Measurements from ENCODE around the gene AP1B1. TPM values are rescaled to one million over a fixed set of nuclear protein-coding genes. Genes with fewer than 3 reads are reported as not detected.
A peak's percentile ranks its signal among the peaks of the same experiment; 100 is the strongest.

AP1B1 gene
- total RNA-seq, 6 experiments from 2014 or later = 89.1 to 101 (median 89.9) TPM

- Mint-ChIP-seq H3K4me3 (no peak overlapping the region), H3K27me3 (ENCODE audit: insufficient read depth) (0 out of 2 replicates have a peak, but pooled peaks cover 2% of the 10 kb centered on the region), H3K4me1 (ENCODE audit: low read depth) (peaks cover 30% of the 10 kb centered on the region), H3K36me3 (ENCODE audit: low read depth) (no peaks in the 10 kb centered on the region), H3K27ac (no peak overlapping the region), H3K9me3 (no peaks in the 10 kb centered on the region)
- DNase-seq = no peak
- TF ChIP-seq CTCF (IDR thresholded peaks at IDR 0.05) = no peak
Measured at GRCh38 chr22:29391546-29391945, 3.2 kb upstream of the AP1B1 start.

GRCh38 chr22:29390270-29390669 lies 1.9 kb upstream of the AP1B1 start:
- Mint-ChIP-seq H3K27ac (no peak overlapping the region), H3K4me1 (ENCODE audit: low read depth) (peaks cover 42% of the 10 kb centered on the region), H3K27me3 (ENCODE audit: insufficient read depth) (0 out of 2 replicates have a peak, but pooled peaks cover 2% of the 10 kb centered on the region), H3K36me3 (ENCODE audit: low read depth) (peaks cover 4% of the 10 kb centered on the region; the same call in 1 of the 2 replicates), H3K4me3 (no peak overlapping the region), H3K9me3 (no peaks in the 10 kb centered on the region)
- DNase-seq = no peak
- TF ChIP-seq CTCF (IDR thresholded peaks at IDR 0.05) = no peak

GRCh38 chr22:29388759-29389090 lies 355 bp upstream of the AP1B1 start:
- peaks cover 42% of the 10 kb centered on the region for H3K4me1 Mint-ChIP-seq (ENCODE audit: low read depth)
- no peak for DNase-seq
- H3K4me3 Mint-ChIP-seq = peak overlapping the region; percentile 92
- H3K36me3 Mint-ChIP-seq (ENCODE audit: low read depth) = peaks cover 4% of the 10 kb centered on the region; the same call in 1 of the 2 replicates
- H3K27me3 Mint-ChIP-seq (ENCODE audit: insufficient read depth) = 0 out of 2 replicates have a peak, but pooled peaks cover 2% of the 10 kb centered on the region
- no peak for TF ChIP-seq CTCF (IDR thresholded peaks at IDR 0.05)
- no peaks in the 10 kb centered on the region for H3K9me3 Mint-ChIP-seq
- peak overlapping the region; percentile 79 for H3K27ac Mint-ChIP-seq

- DNase-seq = no peak
- Mint-ChIP-seq H3K27ac (no peak overlapping the region), H3K4me1 (ENCODE audit: low read depth) (peaks cover 41% of the 10 kb centered on the region), H3K4me3 (peak overlapping the region; percentile 92), H3K27me3 (ENCODE audit: insufficient read depth) (no peaks in the 10 kb centered on the region), H3K36me3 (ENCODE audit: low read depth) (peaks cover 4% of the 10 kb centered on the region; the same call in 1 of the 2 replicates), H3K9me3 (no peaks in the 10 kb centered on the region)
- TF ChIP-seq CTCF (IDR thresholded peaks at IDR 0.05) = no peak
Measured at GRCh38 chr22:29386708-29387107, 1.7 kb downstream of the AP1B1 start.

GRCh38 chr22:29385748-29386147 lies 2.6 kb downstream of the AP1B1 start:
- Mint-ChIP-seq H3K36me3 (ENCODE audit: low read depth) (peaks cover 4% of the 10 kb centered on the region; the same call in 1 of the 2 replicates), H3K9me3 (no peaks in the 10 kb centered on the region), H3K27me3 (ENCODE audit: insufficient read depth) (no peaks in the 10 kb centered on the region), H3K4me1 (ENCODE audit: low read depth) (peaks cover 51% of the 10 kb centered on the region), H3K4me3 (no peak overlapping the region), H3K27ac (no peak overlapping the region)
- DNase-seq = no peak
- TF ChIP-seq CTCF (IDR thresholded peaks at IDR 0.05) = no peak
